Fibroblast of peridontal ligament (primary cell): ENCODE measurements around the gene MID1.

Experiments used
- DNase-seq: peaks from one replicate; pipeline ENCODE4 v3.0.0-alpha.2; 2010; ENCODE audit errors: extremely low read depth

Gene MID1

DNA sequence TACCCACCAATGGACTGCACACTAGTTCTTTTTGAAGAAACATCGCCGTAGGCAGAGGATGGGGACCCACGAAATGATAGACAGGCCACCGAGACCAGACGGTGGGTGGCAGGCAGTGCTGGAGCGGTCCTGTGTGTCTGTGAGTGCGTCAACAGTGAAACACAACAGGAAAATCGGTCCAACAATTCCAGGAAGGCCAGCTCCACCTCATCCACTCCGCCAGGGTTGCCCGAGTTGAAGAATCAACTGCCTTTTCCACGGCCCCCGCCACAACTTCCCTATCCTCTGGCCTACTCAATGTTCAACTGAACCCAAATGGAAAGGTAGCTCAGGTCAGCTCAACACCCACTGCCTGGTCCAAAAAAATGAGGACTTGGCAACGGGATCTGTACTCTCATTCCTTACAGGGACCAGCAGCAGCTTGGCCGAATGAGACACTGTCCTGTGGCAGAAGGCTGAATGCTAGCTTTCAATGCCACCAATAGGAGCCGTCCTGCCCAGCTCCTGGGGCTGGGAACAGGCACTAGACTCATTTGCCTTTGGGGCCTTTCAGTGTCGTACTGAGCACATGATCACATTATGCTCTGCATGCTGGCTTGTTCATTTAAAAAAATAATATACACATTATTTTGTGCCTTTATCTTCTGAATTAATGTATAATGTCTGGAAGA is 43.5 kb downstream of the MID1 start:
- DNase-seq: no peak

DNA sequence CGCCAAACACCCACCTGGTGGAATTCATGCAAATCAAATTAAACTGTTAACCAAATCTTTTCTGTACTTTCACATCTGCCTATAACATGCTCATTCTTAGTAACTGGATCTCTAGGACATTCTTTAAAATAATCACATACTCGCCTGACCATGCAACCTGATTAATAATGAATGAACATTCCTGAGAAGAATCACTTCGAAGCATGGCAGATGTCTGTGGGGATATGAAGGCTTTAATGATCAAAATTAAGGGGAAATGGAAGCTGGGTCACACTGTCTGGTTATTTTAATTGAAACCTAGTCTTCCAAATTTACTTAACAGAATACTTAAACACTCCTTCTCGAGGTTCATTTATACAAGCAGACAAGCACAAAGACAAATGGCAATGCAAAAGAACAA is 44.2 kb downstream of the MID1 start:
- DNase-seq: no peak

DNA sequence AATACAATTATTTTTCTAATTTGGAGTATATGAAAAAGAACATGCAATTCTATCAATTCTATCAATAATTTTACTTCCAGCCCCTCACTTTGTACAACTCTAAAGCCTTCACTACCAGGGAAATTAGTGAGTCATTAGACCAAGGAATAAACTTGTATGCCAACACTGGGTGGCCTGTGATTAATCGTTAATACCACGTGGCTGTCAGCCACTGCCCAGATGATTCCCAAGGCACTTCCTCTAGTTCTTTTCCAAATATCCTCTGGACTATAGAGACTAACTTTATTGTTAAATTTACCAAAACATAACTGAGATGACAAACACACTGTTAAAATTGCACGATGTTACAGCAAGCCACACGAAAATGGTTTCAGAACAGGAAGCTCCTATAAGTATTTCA is 45.7 kb downstream of the MID1 start:
- no peak for DNase-seq

DNA sequence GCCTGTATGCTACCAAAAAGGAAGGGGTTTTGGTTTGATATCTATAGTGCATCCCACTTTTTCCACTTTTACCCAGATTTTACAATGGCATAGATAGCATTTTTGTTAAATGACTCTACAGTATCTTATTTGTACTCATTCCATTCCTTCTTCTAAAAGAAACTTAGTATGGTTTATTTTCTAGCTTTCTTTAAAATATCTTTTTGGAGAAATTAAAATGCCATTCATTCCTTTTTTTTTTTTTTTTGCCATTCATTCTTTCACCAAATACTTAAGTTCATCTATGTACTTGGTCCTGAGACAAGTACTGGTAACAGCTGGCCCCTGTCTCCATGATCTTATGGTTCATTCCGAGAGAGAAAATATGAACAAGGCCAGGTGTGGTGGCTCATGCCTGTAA is 49.1 kb downstream of the MID1 start:
- peak; percentile 52 for DNase-seq

DNA sequence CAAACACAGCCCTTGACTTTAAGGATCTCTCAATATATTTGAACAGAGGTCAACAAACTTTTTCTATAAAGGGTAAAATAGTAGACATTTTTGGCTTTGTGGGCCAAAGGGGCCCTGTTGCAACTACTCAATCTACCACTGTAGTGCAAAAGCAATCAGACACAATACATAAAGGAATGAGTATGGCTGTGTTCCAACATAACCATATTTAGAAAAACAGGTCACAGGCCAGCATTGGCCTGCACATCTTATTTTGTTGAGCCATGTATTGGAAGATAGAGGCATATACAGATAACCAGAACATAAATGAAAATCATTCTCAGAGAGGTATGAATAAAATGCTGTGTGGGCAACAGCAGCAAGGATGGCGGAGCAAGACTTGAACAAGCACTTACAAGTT is 49.8 kb downstream of the MID1 start:
- peak; percentile 39 for DNase-seq

DNA sequence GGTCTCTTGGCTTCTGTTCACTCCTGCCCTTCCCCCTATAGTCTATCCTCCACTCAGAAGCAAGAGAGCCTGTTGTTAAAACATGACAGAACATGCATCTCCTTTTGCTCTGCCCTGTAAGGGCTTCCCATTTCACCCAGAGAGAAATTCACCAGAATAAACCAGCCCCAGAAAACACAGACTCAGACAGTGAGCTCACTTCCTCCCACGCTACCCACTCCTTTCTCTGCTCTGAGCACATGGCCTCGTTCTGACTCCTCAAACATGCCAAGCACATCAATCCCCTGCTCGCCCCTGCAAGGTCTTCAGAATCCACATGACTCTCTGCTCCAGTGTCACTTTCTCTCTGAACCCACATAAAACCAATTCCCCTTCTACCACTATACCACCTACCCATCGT is 50.4 kb downstream of the MID1 start:
- no peak for DNase-seq

DNA sequence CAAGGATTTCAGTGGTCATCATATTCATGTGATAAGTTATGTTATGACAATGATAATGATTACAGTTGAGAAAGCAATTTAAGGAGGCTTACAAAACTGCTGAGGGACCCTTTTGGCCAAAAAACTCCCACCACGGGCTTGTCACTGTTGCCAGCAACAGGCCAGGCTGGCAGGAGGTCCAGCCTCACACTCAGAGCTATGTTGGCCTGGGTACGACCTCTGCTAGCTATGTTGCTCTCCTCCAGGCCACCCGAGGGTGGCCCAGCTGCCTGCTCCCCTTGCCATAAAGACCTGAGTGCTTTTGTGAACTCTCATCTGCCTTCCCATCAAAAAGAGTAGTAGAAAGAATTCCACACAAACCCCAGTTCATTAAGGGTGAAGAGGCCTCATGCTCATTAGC is 52.0 kb downstream of the MID1 start:
- DNase-seq: no peak

DNA sequence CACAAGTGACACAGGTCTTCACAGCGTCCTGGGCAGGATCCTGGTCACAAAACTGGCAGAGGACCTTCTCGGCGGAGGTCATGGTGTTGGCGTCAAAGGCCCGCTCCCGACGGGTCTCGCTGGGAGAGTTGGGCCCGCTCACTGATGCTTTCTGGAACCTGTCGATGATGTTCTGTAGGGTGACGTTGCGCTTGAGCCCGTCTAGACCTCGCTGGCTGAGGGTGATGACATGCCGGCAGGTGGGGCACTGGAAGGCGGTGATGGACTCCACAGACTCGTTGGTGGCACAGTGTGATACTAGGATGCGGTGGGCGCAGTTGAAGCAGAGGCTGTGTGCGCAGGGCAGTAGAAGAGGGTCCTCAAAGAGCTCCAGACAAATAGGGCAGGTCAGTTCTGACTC is 53.2 kb downstream of the MID1 start:
- no peak for DNase-seq

DNA sequence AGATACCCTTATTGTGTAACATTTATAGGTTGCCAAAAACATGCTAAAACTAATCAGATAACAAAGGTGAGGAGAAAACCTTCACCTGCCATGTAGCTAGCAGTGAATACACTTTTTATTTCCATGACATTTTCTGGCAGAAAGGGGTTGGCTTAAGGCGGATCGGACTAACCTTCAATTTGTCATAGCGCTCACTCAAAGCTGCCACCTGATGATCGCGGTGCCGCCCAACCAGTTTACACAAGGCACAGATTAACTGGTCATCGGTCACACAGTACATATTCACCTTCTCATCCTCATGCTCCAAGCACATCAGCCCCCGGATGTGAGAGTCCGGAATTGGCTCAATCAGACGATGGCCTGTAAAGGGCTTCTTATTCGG is 53.7 kb downstream of the MID1 start:
- DNase-seq: no peak

DNA sequence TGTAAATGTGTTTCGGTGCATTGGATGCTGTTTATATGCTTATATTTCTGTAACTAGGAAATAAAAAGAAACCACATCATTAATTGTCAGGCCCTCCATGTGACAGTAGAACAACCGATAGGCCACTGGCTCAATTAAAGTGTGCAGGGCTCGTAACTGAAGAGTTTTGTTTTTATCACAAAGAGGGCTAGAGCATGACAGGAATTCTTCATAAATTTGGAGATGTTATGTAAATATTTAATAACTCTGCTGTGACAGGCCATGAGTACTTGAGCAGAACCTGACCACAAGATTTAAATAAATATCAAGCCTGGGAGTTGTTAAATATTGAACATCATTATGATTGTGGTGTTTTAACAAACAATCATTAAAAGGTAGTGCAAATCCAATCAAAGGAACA is 55.9 kb downstream of the MID1 start:
- no peak for DNase-seq

DNA sequence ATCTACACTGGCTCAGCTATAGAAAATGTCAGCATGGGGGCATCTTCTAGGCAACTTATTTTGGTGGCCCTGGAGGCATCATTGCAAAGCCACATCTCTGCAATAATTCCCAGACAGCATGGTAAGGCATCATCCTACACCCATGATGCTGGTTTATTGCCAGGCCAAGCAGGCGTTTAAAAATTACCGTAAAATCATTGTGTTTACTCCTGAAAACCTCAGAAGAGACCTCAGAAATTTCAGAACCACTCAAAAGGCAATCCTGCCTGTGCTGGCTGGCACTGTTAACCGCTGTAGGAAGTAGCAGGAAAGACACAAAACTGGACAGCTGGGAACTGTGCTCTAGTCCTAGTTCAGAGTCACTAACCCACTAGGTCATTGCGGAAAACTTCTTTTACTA is 63.2 kb downstream of the MID1 start:
- peak; percentile 41 for DNase-seq

DNA sequence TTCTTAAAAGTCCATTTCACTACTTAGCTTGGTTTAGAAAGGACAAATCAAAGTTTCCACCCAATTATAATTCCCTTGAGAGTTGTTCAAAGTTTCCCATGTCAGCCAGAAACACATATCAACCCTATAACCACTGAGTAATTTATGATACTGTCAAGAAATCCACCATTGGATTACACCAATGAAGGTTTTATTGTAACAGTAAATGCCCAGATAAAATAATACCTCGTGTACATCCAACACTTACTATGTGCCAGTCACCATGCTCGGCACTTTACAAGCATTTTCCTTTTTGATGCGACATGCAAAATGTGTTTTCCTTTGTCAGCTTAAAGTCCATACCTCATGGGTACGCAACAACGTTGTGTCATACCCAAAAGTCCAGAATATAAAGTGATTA is 64.0 kb downstream of the MID1 start:
- DNase-seq: no peak

DNA sequence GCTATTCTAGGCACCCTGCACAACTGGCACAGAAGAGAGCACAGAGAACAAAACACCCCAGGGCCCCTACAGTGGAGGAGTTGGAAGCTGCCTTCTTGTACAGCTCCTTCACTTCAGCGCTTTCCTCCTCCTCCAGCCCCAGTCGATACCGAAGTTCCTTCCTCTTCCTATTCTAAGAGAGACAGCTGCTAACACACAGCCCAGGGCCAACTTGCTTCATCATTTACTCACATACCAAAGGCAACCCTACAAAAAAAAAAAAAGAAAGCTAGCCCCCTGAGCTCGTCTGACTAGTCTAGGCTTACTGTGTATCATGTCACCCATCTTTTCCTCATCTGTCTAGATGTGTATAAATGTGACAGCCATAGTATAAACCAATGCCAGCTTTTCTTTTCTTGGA is 64.5 kb downstream of the MID1 start:
- DNase-seq: no peak

DNA sequence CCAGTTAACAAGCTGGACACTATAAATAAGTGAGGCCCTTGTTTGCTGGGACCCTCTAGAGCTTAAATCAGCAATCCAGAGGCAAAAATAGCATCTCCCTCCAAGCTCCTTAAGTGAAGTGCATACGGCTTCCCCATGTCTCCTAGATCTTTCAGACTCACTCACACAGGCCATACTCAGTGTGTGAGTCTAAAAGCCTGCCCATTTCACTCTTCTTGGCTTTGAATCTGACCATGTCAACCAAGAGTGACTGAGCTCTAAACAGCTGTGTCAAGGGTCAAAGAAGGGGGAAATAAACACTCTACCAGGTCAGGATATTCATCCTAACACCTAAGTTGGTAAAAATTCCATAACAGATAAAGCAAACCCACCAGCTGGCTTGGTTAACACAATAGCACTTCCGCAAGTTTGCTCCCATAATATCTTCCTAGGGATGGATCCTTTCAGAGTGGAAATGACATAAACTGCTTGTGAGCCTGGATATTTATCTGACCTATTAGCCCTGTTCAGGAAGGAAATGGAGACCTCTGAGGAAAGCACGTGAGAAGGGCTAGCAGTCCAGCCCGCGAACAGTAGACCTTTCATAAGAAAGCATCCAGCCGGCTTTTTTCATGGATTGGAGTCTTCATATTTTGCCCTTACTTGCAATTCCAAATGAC is 65.6 kb downstream of the MID1 start:
- no peak for DNase-seq

DNA sequence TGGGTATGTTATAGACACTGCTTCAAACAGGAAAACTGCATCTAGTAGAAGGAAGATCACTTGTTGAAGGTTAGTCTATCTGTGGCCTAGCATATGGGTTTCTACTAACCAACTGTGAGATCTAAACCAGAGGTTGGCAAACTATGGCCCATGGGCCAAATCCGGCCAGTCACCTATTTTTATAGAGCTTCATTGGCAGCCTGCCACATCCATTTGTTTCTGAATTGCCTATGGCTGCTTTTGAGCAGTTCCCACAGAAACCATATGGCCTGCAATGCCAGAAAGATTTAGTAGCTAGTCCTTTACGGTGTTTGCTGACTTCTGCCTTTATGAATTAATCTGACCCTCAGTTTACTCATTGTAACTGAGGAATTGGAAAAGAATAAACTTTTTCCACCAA is 71.1 kb downstream of the MID1 start:
- no peak for DNase-seq

DNA sequence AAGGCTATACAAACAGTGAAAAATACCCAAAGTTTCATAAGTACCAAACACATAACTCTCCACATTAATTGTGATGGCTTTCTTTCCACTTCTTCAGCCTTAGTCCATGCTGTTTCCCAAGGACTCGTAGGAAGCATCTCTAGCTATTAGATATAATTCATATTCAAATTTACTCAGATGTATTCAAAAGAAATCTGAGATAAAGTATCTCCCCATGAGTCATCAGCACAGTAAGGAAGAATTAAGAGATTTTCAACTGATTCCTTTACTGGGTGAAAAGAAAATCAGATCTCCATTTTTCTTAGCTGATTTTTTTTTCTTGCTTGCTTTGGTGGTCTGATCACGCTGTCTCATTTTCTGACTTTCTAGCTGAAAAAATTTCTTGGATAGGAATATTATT is 71.7 kb downstream of the MID1 start:
- no peak for DNase-seq

DNA sequence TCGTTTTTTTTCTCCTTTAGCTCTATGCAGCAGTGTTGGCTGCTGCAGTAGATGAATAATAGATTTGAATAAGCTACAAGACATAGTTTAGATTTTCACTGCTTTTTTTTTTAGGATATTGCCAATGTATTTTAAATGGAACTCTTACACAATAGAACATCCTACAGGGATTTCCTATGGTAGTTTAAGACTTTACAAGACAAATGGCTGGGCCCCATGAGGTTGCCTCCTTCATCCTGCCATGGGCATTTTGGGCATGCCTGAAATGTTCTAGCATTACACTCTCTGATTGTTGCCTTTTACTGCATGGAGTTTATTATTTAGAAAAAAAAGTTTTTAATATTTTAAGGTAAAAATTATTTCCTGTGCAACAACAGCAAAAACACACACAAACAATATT is 74.5 kb downstream of the MID1 start:
- DNase-seq: no peak

DNA sequence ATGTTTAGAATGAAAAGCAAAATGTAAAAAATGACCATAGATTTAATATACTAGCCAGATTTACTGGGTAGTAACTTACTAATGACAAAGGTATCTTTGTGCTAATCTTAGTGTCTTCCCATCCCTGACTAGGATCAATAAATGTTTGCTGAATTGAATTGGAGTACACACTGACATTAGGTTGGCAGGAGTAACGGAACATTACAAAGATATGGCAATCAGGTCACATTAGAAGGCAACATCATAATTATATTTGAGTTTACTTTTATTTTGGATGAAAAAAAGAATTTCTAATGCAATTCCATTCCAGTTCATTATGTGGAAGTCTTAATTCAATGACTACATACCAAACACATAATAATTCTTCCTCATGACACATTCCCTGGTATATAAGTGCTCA is 77.8 kb downstream of the MID1 start:
- no peak for DNase-seq

DNA sequence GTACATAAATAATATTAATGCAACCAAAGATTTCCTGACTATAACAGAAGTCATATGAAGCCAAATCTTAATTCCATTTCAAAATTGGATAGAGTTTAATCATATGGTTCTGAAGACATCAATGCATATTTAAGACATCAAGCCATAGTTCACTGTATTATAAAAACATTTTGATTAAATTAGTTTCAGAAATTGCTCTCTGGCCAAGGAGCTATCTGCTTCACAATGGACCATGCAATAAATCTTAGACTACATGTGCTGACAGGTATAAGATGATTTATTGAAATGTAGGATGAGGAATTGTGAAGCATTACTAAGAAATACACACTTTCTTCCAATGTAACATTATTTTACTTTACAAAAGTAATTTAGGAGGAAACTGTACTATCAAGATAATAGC is 81.6 kb downstream of the MID1 start:
- no peak for DNase-seq

DNA sequence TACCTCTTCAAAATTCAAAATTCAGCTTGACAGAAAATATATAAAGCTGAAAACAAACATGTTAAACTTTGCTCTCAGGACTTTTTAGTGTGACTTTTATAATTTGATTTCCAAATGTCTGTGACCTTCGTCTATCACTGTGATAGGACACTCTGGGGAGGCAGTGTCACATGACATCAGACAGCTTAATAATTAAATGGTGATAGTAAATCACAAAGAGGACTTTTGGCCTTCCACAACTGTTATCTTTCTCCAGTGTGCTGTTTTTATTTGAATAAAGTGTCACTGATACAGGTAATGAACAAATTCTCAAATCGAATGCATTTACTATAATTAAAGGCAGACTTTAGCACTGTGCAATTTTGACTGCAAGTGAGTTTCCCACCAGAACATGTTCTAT is 83.1 kb downstream of the MID1 start:
- no peak for DNase-seq

DNA sequence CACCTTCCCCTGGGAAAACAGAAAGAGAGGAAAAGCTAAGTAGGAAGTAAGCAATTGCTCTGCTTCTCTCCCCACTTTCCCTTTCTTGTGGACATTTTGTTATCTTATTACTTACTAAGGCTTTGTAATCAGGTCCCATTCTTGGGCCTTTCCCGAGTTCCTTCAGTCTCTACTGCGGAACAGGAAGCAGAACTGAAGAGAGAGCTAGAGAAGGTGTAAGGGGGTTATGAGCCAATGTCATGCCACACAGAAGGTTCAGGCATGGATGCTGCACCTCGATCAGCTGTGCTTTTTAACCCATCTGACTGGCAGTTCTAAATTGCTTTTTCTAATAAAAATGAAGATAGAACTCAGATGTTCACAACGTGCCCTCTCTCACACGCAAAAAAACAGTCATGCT is 83.6 kb downstream of the MID1 start:
- DNase-seq: no peak

DNA sequence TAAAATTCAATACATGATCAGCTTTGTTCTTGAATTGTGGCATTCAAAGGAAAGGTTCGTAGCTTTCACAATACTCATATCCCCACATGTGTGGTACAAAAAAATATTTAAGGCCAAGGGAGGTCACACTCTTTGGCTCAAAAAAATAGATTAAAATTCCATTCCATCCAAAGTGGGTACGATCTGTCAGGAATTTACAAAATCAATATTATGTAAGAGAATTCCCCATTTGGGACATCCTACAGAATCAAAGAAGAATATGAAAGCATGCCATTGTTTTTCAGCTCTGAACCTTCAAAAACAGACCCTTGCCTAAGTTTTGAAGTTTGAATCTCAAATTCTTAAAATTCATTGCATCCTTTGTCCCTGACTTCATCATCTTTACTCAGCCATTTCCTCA is 85.8 kb downstream of the MID1 start:
- DNase-seq: peak; percentile 64

DNA sequence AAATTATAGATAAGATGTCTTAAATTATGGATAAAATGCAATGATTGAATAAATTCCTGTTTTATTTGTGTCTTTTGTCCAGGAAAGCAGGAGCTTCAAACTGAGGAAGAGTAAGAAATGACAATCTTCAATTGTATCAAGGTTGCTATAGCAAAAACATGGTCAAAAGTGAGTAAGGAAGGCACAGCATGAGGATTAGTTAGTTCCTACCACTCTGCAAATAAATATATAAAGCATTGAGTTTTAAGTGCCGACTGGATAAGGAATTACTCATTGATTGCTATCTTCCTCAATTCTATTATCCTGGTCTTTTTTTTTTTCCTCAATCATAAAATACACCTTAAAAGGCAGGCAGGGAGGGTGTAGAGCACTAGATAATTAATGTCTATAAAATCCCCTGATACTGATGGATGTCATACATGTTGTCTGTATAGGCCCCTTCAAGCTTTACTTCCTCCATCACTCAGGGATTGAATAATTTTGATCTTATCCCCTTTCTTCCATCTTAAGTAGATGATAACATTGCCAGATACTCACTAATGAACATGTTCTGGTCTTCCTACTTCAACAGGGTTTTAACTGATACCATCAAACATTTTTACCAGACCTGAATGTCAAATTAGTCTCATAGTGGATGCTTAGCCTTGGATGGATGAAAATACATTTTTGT is 86.6 kb downstream of the MID1 start:
- no peak for DNase-seq

DNA sequence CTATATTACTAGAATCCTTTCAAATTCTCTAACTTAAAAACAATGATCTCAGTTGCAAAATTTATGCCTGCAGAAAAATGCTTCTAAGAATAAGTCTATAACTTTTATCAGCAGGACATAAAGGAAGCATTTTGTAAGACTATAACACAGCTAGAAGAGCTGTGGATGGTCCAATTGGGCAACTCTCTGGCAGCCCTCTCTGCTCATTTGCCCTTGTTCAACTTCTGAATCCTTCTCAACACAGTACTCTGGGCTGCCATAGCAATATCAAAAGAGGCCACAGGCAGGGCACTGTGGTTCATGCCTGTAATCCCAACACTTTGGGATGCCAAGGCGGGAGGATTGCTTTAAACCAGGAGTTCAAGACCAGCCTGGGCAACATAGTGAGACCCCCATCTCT is 88.5 kb downstream of the MID1 start:
- DNase-seq: no peak
